Sciatic nerve (tissue), 2 donors: ENCODE results near the gene SBK2. TPM values are rescaled to one million over a fixed set of nuclear protein-coding genes. Genes with fewer than 3 reads are reported as not detected.
"Not testable (repeated sequence)": the region's sequence is repeated elsewhere in the genome, so short reads cannot be mapped to it uniquely, and the experiment has no call there.

ENCODE experiments used
- ATAC-seq: fragments of 200-7000 bp; cut with Tn5 transposase; one replicate; pipeline ENCODE4 v1.9.1; 2020; ENCODE audit warnings: mild to moderate bottlenecking, moderate library complexity
- DNase-seq: peaks from one replicate; pipeline ENCODE4 v3.0.0-alpha.2; 2020; ENCODE audit warnings: low spot score
- intact Hi-C: fragments of 100-400 bp; cut with DNase I; formaldehyde crosslinking; loops from one replicate; pipeline ENCODE4 v1.14.2; 2022
- total RNA-seq: library from RNA; stranded (reverse); fragmentation: NEBNext Ultra II Directional; extraction: Animal tissue kit (Norgen Biotek cat#: 25700); gene quantifications from one replicate; pipeline ENCODE4 v1.2.1, GENCODE V29; 2021
- donor health status: DM: no; HTN: no; CAD: no.
- donor health status: DM: no; HTN: no; CAD: no.

SBK2 gene
- total RNA-seq, 1 donor from 2014 or later: not detected

DNA sequence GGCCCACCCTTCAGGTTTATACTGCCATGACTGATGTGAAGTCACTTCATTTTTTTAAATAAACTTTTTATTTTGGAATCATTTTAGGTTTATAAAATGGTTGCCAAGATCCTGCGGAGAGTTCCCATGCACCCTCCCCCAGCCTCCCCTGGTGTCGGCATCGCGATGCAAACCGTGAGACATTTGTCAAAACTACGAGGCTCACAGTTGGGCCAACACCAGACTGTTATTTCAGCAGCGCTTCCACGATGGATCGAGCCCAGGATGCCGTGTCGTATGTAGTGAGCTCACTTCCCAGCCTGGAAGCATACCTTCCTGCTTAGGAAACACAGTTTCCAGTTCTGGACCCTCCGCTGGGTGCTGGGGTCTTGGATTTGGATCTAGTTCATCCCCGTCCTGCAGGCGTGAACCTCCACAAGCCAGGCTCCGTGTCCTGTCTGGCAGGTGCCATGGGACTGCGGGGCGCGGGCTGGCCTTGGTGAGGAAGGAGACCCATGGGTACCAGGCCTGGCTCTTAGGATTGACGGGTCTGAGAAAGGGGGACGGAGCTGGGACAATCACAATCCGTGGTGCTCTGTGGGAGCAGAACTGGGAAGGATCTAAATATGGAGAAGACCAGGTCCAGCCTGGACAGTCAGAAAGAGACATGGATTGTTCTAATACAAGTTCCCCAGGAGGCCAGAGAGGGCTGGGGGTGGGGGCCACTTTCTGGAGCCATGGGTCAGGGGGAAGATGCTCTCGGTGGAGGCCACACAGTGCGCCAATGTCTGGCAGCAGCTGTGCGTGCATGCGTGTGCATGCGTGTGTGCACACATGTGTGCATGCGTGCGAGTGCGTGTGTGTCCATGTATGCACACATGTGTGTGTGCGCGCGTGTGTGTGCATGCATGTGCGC lies 2.4 kb upstream of the SBK2 start:
- DNase-seq: no peak
- intact Hi-C loops: loop anchor here (5.0 kb wide), 1 partner anchor 1502 kb away; no protein-coding TSS in a partner anchor
- ATAC-seq: no peak

DNA sequence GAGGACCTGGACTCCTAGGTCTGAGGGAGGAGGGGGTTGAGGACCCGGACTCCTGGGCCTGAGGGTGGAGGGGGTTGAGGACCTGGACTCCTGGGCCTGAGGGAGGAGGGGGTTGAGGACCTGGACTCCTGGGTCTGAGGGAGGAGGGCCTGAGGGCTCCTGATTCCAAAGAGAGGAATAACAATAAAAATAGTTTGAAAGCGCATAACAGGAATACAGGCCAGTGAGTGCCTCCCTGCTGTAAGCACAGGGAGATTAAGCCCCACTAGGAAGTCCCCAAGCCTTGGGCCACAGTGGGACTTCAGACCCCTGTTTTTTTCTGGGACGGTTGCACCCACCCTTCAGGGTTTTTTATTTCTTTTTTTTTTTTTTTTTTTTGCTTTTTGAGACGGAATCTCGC lies 1.2 kb upstream of the SBK2 start:
- intact Hi-C loops: loop anchor here (5.0 kb wide), 1 partner anchor 1501 kb away; no protein-coding TSS in a partner anchor
- no peak for ATAC-seq
- DNase-seq: no peak

DNA sequence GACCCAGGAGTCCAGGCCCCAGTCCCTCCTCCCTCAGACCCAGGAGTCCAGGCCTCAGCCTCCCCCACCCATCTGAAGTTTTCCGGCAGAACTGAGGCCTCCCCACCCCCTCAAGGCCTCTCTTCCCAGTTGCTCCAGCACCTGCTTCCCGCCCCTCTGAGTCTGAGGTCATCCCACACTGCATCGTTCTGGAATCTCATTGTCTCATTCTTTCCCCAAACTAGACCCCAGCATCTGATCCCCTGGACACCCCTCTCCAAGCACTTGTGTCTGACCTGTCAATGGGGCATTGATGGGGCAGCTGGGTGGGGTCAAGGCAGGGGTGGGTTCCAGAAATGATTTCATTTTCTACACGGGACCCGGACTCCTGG lies 793 bp upstream of the SBK2 start:
- intact Hi-C loops: loop anchor here (5.0 kb wide), 1 partner anchor 1500 kb away; no protein-coding TSS in a partner anchor
- no peak for ATAC-seq
- no peak for DNase-seq

DNA sequence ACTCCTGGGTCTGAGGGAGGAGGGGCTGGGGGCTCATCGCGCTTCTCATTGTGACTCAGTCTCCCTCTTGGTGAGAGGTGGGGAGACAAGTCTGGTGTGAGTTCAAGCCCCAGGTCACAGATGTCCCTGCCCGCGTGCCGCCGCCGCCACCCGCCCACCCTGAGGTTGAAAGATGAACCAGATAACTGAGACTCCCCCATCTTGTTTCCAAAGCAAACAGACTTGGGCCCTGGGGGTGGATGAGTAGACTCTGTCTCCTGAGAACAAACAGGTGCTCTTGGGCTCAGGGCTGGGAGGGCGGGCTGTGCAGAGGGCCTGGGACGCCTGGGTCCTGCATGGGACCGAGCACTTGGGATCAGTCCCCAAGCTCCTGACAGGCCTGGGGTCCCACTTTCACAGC lies 567 bp downstream of the SBK2 start:
- intact Hi-C loops: loop anchor here (5.0 kb wide), 1 partner anchor 1499 kb away; no protein-coding TSS in a partner anchor
- DNase-seq: no peak
- no peak for ATAC-seq

DNA sequence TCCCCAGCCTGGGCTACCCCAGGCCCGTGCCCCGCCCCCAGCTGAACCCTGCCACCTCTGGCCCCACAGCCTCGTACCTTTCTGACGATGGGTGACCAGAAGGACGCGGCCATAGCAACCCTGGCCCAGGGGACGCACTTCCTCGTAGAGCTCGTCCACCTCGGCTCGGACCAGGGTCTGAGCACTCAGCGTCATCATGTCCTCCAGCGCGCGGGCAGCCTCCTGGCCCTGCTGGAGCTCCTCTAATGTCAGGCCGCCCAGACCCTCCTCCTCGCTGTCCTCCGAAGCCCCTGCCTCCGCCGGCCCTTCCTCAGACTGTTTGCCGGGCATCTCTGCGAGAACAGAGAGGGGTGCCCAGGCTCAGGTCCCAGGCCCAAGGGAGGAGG lies 975 bp downstream of the SBK2 start:
- no peak for ATAC-seq
- no peak for DNase-seq
- intact Hi-C loops: loop anchor here (5.0 kb wide), 1 partner anchor 1499 kb away; no protein-coding TSS in a partner anchor

DNA sequence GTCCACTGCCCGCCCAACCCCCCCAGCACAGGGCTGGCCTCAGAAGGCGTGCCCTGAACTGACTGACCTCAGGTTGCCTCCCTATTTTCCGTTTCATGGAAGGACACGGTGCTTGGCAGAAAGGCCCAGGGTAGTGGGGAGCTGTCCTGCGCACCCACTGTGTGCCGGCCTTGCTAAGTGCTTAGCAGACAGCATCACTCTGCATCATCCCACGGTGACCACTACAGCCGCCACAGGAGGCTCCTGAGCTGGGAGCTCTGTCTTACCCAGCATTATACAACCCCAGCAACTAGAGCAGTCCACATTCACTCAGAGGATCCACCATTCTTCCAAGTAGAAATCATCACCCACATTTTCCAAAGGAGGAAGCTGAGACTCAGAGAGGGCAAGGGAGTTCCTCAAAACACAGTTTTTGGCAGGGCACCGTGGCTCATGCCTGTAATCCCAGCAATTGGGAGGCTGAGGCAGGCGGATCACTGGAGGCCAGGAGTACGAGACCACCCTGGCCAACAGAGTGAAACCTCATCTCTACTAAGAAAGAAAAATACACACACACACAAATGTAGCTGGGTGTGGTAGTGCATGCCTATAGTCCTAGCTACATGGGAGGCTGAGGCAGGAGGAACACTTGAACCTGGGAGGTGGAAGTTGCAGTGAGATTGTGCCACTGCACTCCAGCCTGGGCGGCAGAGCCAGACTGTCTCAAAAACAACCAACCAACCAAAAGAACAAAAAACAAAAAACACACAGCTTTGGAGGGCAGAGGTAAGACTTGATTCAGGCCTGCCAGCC lies 1.6 kb downstream of the SBK2 start:
- DNase-seq (no peak), ATAC-seq (no peak)
- intact Hi-C loops: loop anchor here (5.0 kb wide), 1 partner anchor 1498 kb away; no protein-coding TSS in a partner anchor

DNA sequence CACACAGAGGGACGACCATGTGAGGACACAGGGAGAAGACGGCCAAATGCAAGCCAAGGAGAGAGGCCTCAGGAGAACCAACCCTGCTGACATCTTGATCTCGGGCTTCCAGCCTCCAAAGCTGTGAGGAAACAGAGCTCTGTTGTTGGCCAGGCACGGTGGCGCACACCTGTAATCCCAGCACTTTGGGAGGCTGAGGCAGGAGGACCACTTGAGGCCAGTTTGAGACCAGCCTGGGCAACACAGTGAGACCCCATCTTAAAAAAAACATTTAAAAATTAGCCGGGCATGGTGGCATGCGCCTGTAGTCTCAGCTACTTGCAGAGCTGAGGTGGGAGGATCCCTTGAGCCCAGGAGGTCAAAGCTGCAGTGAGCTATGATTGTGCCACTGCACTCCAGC lies 2.7 kb downstream of the SBK2 start:
- DNase-seq, intact Hi-C loops, ATAC-seq: not testable (repeated sequence)

DNA sequence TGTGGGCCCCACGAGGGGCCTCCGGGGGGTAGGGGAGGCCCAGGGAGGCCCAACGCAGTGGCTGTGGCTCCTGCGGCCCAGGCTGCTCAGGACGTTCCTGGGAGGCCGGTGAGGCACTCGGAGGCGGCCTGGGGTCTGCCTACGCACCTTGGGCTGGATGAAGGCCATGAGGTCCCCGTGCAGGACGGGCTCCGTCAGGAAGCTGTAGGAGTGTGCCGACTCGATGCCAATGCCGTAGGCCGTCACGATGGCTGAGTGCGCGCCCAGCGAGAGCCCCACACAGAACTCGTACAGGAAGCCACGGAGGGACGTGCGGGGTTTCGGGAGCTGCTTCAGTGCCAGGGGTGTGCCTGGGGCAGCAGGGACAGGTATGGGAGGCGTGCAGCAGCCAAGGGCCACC lies 5.9 kb downstream of the SBK2 start:
- intact Hi-C loops: no loop called here
- DNase-seq (no peak), ATAC-seq (no peak)

DNA sequence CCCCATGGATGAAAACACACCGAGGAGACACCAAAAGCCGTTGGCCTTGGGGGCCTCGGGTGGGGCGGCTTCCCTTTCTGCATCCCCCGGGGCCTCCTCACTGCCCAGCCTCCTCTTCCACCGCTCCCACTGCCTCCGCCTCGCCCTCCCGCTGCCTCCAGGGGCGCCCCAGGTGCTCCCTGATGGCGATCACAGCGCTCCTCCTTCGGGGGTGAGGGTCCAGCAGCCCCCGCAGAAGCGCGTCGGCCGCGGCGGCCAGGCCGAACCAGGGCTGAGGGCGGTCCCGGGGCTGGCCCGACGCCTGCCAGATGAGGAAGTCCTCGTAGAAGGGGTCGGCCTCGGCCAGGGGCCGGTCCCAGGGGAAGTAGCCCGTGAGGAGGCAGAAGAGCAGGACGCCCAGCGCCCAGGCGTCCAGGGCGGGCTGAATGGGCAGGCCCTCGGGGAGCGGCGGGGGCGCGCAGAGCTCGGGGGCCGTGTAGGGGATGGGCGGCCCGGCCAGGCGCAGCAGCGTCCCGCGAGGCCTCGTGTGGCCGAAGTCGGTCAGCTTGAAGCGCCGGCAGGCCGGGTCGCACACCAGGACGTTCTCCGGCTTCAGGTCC lies 7.2 kb downstream of the SBK2 start:
- intact Hi-C loops: no loop called here
- DNase-seq (no peak), ATAC-seq (no peak)

DNA sequence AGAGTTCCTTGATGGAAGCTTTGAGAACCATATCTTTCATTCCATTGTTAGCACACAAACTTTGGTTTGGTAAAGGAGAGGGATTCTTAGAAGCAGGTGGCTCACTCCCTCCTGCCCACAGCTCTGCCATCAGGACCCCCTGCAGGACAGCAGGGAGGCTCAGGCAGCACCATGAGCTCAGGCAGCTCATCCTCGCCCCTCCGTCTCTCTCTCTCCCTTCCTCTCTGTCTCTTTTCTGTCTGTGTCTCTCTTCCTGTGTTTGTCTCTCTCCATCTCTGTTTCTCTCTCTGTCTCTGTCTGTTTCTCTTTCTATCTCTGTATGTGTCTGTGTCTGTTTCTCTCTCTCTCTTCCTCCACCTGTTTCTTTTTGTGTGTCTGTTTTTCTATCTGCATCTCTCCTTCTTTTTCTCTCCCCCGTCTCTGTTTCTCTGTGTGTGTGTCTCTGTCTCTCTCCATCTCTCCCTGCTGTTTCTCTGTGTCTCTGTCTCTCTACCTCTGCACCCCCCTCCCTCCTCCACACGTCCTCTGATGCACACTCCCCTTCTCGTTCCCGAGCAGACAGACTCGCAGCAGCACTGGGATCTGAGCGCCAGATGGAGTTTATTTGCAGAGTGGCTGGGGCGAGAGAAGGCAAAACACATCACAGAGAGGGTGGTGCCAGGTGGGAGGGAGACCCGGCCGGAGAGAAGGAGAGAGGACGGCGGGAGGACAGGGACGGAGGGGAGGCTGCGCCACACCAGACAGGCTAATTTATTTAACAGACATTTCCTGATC lies 8.7 kb downstream of the SBK2 start:
- intact Hi-C loops: no loop called here
- ATAC-seq (no peak), DNase-seq (no peak)

DNA sequence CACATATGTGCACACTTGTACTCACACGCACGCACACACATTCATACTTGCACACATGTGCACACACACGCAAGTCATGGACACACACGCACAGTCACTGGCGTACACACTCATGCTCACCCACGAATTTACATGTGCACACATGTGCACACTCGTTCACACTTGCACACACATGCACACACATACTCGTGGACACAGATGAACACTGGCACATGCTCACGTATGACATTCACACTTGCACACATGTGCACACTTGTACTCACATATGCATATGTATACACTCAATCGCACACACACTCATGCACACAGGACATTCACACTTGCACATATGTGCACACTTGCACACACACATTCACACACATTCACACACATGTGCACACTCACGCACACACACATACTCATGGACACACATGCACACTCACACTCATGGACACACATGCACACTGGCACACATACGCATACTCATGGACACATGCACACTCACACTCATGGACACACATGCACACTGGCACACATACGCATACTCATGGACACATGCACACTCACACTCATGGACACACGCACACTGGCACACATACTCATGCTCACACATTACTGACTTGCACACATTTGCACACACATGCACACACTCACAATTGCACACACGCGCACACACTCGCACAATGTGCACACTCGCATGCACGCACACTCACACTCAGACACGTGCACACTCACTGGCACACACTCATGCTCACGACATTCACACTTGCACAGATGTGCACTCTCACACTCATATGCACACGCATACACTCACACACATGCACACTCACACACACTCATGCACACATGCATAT lies 9.5 kb downstream of the SBK2 start:
- ATAC-seq: no peak
- intact Hi-C loops: no loop called here
- no peak for DNase-seq

DNA sequence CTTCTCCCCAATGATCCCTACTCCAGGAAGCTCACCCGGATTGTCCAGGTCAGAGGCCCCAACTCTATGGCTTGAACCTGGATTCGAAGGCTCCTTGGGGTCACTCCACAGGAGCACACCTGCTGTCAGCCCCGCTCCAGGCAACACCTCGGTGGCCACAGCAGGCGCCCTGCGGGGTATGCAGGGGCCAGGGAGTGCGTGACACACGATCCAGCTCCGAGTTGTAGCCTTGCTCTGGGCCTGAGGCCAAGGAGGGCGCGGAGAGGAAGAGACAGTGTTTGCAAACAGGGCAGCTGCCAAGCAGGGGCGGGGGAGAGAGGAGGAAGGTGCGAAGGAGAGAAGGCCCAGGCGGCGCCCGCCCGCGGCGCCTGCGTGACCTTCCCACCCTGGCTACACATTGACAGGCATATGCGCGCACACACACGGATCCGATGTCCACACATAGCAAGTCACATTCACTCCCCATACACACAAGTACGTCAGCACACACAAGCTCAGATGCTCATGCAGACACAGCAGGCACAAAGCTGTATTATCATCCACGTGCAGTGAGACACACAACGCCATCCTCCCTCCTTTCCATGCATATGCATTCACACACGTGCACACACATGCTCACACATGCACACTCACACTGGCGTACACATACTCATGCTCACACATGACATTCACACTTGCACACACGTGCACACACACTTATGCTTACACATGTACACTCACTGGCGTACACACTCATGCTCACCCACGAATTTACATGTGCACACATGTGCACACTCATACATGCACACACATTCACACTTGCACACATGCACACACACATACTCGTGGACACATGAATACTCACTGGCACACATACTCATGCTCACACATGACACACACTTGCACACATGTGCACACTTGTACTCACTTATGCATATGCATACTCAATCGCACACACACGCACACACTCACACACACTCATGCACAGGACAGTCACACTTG lies 10.4 kb downstream of the SBK2 start:
- intact Hi-C loops: no loop called here
- DNase-seq (no peak), ATAC-seq (no peak)

DNA sequence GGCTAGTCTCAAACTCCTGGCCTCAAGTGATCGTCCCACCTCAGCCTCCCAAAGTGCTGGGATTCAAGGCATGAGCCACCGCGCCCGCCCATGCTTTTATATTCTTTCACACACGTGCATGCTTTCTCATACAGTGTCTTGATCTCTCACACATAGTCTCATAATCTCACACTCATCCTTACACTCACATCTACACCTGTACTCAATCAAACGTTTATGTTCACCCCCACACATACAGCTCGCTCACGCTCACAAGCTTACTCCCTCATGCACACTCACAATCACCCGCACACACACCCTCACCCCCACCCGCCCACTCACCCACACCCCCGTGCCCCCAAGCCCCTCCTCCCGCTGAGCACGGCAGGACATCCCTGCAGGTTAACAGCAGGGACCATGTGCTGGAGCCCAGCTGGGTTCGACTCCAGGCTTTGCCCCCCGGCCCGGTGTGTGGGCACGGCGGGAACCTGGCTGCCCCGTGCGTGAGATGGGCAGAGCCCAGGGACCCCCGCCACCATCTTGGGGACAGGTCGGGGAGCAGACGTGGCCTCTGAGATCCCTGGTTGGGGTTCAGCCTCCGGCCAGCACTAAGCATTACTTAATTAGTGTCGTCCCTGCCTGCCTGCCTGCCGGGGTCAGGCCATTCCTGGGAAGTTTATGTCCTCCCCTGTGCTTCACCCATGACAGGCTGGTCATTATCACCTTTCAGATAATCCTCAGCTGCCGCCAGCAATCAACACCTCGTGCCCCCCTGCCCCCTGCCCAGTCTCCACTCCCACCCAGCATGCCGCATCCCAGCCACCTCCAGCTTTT lies 11.4 kb downstream of the SBK2 start:
- ATAC-seq: no peak
- no peak for DNase-seq
- intact Hi-C loops: no loop called here

DNA sequence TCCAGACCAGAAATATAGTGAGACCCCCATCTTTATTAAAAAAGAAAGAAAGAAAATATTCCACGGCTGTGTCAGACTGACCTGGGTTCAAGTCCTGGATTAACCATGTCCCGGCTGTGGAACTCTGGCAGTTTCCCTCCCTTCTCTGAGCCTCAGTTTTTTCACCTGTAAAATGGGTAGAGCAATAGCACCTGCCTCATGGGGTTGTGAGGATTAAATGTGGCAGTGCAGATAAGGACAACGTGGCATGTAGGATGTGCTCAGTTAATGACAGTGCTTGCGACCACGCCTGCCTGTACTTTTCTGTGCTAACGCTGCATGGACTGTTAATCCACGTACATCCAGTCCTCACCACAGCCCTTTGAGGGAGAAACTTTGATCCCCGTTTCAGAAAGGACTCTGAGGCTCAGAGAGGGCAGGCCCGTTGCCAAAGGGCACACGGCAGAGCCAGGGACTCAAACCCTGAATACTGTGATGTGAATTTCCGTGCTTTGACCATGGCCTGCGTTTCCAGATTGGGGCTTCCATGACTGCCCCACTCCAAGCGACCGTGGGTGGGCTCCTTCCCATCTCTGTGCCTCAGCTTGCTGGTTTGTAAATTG lies 16.1 kb downstream of the SBK2 start:
- intact Hi-C loops: no loop called here
- ATAC-seq (no peak), DNase-seq (no peak)

DNA sequence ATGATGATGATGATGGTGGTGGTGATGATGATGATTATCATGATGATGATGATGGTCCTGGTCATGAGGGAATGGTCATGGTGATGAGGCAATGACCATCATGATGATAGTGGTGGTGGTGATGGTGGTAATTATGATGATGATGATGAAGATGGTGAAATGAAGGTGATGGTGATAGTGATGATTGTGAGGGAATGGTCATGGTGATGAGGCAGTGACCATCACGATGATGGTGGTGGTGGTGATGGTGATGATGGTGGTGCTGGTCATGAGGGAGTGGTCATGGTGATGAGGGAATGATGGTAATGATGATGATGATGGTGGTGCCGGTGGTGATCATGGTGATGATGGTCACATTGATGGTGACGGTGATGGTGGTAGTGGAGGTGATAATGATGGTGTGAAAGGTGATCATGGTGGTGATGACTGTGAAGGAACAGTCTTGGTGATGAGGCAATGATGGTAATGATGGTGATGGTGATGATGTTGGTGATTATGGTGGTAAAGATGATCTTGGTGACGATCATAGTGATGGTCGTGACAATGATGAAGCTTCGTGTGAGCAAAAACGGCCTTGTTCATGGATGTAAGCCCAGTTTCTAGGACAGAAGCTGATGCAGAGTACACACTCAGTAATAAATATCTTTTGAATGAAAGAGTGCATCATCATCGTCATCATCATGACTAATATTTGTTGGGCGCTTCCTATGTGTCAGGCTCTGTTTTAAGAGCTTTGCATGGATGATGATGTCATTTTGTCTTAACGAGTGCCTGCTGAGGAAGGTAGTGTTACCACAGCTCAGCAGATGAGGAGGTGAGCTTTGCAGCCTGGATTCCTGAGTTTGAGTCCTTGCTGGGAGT lies 17.3 kb downstream of the SBK2 start:
- ATAC-seq (no peak), DNase-seq (no peak)
- intact Hi-C loops: loop anchor here (10.0 kb wide), 1 partner anchor 65 kb away; the partner anchor contains the start of gene ZNF579
